ENCODE measurements around the gene TBCC. TPM values are rescaled to one million over a fixed set of nuclear protein-coding genes. Genes with fewer than 3 reads are reported as not detected.

TBCC gene
- total RNA-seq, 1 donor from 2014 or later: 35.2 TPM

DNA sequence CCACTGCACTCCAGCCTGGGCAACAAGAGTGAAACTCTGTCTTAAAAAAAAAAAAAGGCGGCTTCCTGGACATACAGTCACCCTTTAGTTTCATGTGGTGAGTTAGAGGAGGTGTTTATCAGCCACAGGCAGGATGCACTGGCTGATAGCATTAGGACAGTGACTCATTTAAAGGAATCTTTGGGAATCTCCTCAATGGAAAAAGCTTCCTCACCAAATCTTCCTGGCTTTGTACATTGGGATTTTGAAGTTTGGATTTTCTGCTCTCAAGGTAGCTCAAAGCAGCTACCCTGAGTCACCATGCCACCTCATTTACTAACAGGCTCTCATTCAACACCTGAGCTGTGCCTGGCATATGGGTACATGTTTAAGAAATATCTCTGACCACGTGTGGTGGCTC, 43.7 kb downstream of the TBCC start:
- H3K4me3 Mint-ChIP-seq (ENCODE audit: unreplicated experiment): no peak overlapping the region
- no peak overlapping the region for H3K27ac Mint-ChIP-seq (ENCODE audit: unreplicated experiment)
- TF ChIP-seq, protein P1, sequence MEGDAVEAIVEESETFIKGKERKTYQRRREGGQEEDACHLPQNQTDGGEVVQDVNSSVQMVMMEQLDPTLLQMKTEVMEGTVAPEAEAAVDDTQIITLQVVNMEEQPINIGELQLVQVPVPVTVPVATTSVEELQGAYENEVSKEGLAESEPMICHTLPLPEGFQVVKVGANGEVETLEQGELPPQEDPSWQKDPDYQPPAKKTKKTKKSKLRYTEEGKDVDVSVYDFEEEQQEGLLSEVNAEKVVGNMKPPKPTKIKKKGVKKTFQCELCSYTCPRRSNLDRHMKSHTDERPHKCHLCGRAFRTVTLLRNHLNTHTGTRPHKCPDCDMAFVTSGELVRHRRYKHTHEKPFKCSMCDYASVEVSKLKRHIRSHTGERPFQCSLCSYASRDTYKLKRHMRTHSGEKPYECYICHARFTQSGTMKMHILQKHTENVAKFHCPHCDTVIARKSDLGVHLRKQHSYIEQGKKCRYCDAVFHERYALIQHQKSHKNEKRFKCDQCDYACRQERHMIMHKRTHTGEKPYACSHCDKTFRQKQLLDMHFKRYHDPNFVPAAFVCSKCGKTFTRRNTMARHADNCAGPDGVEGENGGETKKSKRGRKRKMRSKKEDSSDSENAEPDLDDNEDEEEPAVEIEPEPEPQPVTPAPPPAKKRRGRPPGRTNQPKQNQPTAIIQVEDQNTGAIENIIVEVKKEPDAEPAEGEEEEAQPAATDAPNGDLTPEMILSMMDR (IDR thresholded peaks at IDR 0.05; ENCODE audit: partially characterized antibody, unreplicated experiment): no peak
- no peaks in the 10 kb centered on the region for H3K36me3 Mint-ChIP-seq (ENCODE audit: unreplicated experiment)
- H3K27me3 Mint-ChIP-seq (ENCODE audit: unreplicated experiment): peaks cover 8% of the 10 kb centered on the region
- H3K9me3 Mint-ChIP-seq (ENCODE audit: unreplicated experiment): peaks cover 4% of the 10 kb centered on the region
- no peaks in the 10 kb centered on the region for H3K4me1 Mint-ChIP-seq (ENCODE audit: low read depth, unreplicated experiment)
- no peak for DNase-seq

DNA sequence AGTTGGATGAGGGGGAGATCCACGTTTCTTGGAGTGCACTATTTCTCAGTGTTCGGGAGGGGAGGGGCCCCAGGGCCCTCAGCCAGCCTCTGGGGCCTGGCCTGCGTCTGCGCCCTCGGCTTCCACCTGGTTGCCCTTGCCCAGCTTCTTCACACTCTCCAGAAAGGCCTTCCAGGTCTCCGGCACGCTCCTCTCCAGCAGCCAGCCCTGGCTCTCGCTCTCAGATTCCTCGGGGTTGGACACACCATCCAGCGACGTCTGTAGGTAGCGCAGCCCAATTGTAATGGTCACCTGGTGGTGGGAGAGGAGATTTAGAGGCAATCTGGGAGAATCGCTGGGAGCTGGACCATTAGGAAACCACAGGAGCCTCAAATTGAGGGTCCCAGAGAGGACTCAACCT, 47.7 kb downstream of the TBCC start:
- no peak for DNase-seq
- H3K9me3 Mint-ChIP-seq (ENCODE audit: unreplicated experiment): peaks cover 2% of the 10 kb centered on the region
- no peaks in the 10 kb centered on the region for H3K36me3 Mint-ChIP-seq (ENCODE audit: unreplicated experiment)
- H3K27me3 Mint-ChIP-seq (ENCODE audit: unreplicated experiment): peaks cover 5% of the 10 kb centered on the region
- TF ChIP-seq, protein P1 (IDR thresholded peaks at IDR 0.05; ENCODE audit: partially characterized antibody, unreplicated experiment): no peak
- no peak overlapping the region for H3K4me3 Mint-ChIP-seq (ENCODE audit: unreplicated experiment)
- no peak overlapping the region for H3K27ac Mint-ChIP-seq (ENCODE audit: unreplicated experiment)
- H3K4me1 Mint-ChIP-seq (ENCODE audit: low read depth, unreplicated experiment): no peaks in the 10 kb centered on the region

DNA sequence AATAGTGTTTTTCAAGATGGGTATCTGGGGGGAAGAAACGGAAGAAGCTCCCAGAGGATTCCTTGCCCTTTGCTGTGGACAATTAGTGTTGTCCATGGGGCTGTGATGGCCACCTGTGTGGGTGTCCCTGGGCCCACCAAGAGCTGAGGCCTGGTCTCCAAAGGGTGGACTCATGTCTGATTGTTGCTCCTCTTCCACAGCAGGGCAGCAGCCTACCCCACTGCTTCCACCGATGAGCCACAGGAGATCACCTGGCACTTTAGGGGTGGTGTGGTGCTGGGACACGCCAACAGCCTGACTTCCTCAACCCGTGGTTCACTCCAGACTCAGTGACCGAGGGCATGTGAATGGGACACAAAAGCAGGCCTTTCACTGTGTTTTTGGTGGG, 48.6 kb downstream of the TBCC start:
- TF ChIP-seq, protein P1 (IDR thresholded peaks at IDR 0.05; ENCODE audit: partially characterized antibody, unreplicated experiment): no peak
- Mint-ChIP-seq H3K36me3 (ENCODE audit: unreplicated experiment) (no peaks in the 10 kb centered on the region), H3K27ac (ENCODE audit: unreplicated experiment) (no peak overlapping the region), H3K4me3 (ENCODE audit: unreplicated experiment) (no peak overlapping the region), H3K4me1 (ENCODE audit: low read depth, unreplicated experiment) (no peaks in the 10 kb centered on the region), H3K9me3 (ENCODE audit: unreplicated experiment) (peaks cover 2% of the 10 kb centered on the region), H3K27me3 (ENCODE audit: unreplicated experiment) (peaks cover 5% of the 10 kb centered on the region)
- DNase-seq: no peak

DNA sequence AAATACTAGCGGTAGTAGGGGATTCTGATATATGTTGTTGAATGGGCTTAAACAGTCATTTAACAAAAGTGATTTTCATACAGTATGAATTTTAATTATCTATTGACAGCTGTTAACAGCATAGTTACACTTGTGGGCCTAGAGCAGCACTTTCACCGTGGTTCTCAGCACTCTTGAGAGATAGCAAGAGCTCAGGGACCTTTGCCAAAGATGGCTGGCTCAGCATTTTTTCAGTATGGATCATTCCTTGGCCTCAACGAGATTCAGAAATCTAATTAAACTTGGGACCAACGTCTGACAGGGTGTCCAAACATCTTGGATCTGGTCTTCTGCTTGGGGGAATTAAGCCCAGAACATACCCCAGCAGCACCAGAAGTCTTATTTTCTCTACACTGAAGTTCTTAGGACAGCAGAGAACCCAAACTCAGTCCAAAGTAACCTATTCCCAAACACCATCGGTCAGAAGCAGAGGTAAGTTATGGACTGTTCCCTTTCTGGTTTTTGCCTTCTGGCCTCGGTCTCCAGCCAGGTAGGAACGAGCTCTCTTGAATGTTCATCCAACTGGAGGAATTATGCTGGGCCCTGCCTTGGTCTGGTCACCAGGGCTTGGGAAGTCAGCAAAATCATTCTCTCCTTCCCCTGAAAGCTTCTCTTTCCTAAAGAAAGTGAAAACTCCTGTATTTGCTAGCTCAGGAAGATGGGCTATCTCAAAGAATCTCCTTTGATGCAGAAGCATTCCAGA, 49.2 kb downstream of the TBCC start:
- no peak overlapping the region for H3K4me3 Mint-ChIP-seq (ENCODE audit: unreplicated experiment)
- no peak for DNase-seq
- TF ChIP-seq, protein P1 (IDR thresholded peaks at IDR 0.05; ENCODE audit: partially characterized antibody, unreplicated experiment): no peak
- H3K27ac Mint-ChIP-seq (ENCODE audit: unreplicated experiment): no peak overlapping the region
- no peaks in the 10 kb centered on the region for H3K4me1 Mint-ChIP-seq (ENCODE audit: low read depth, unreplicated experiment)
- no peaks in the 10 kb centered on the region for H3K36me3 Mint-ChIP-seq (ENCODE audit: unreplicated experiment)
- H3K27me3 Mint-ChIP-seq (ENCODE audit: unreplicated experiment): peaks cover 5% of the 10 kb centered on the region
- H3K9me3 Mint-ChIP-seq (ENCODE audit: unreplicated experiment): peaks cover 2% of the 10 kb centered on the region

DNA sequence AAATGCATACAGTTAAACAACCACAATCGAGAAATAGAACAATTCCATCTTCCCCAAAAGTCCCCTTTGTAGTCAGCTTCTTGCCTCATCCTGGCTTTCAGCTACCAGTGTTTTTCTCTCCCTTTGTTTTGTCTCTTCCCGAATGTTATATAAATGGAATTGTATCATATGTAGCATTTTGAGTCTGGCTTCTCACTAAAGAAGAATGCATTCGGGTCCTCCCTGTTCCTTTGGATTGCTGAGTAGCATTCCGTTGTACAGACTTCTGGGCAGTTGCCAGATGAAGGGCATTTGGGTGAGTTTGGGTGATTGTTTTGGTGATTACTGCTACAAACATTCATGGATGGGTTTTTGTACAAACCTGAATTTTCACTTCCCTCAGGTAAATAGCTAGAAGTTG, 51.3 kb downstream of the TBCC start:
- Mint-ChIP-seq H3K27me3 (ENCODE audit: unreplicated experiment) (peaks cover 5% of the 10 kb centered on the region), H3K27ac (ENCODE audit: unreplicated experiment) (no peak overlapping the region), H3K4me3 (ENCODE audit: unreplicated experiment) (no peak overlapping the region), H3K36me3 (ENCODE audit: unreplicated experiment) (no peaks in the 10 kb centered on the region), H3K4me1 (ENCODE audit: low read depth, unreplicated experiment) (no peaks in the 10 kb centered on the region), H3K9me3 (ENCODE audit: unreplicated experiment) (no peaks in the 10 kb centered on the region)
- DNase-seq: no peak
- TF ChIP-seq, protein P1 (IDR thresholded peaks at IDR 0.05; ENCODE audit: partially characterized antibody, unreplicated experiment): no peak

Data from glutamatergic neuron (in vitro differentiated cells).